ENCODE data around the gene ADAMTS16.

The ADAMTS16 gene

GRCh38 chr5:5266297-5266696, 126.2 kb downstream of the ADAMTS16 start:
- H3K4me3 ChIP-seq (ENCODE audit: low read depth, low read length): no peak overlapping the region
- no peak for TF ChIP-seq CTCF (IDR thresholded peaks at IDR 0.05; ENCODE audit: borderline replicate concordance, insufficient read depth, low read depth, low read length)

- no peak for TF ChIP-seq CTCF (IDR thresholded peaks at IDR 0.05; ENCODE audit: borderline replicate concordance, insufficient read depth, low read depth, low read length)
Observed at GRCh38 chr5:5270161-5270560, 130.0 kb downstream of the ADAMTS16 start.

GRCh38 chr5:5270958-5271785, 131.0 kb downstream of the ADAMTS16 start:
- no peak overlapping the region for H3K4me3 ChIP-seq (ENCODE audit: low read depth, low read length)
- no peak for TF ChIP-seq CTCF (IDR thresholded peaks at IDR 0.05; ENCODE audit: borderline replicate concordance, insufficient read depth, low read depth, low read length)

More at GRCh38 chr5:5270161-5270560, 130.0 kb downstream of the ADAMTS16 start:
- no peak overlapping the region for H3K4me3 ChIP-seq (ENCODE audit: low read depth, low read length)

- H3K4me3 ChIP-seq (ENCODE audit: low read depth, low read length): no peak overlapping the region
- TF ChIP-seq CTCF (IDR thresholded peaks at IDR 0.05; ENCODE audit: borderline replicate concordance, insufficient read depth, low read depth, low read length): no peak
Observed at GRCh38 chr5:5271786-5272321, 131.7 kb downstream of the ADAMTS16 start.

GRCh38 chr5:5273398-5273797, 133.3 kb downstream of the ADAMTS16 start:
- no peak overlapping the region for H3K4me3 ChIP-seq (ENCODE audit: low read depth, low read length)
- TF ChIP-seq CTCF (IDR thresholded peaks at IDR 0.05; ENCODE audit: borderline replicate concordance, insufficient read depth, low read depth, low read length): no peak

GRCh38 chr5:5273976-5274375, 133.8 kb downstream of the ADAMTS16 start:
- no peak overlapping the region for H3K4me3 ChIP-seq (ENCODE audit: low read depth, low read length)
- no peak for TF ChIP-seq CTCF (IDR thresholded peaks at IDR 0.05; ENCODE audit: borderline replicate concordance, insufficient read depth, low read depth, low read length)

GRCh38 chr5:5275211-5275610, 135.1 kb downstream of the ADAMTS16 start:
- no peak overlapping the region for H3K4me3 ChIP-seq (ENCODE audit: low read depth, low read length)
- TF ChIP-seq CTCF (IDR thresholded peaks at IDR 0.05; ENCODE audit: borderline replicate concordance, insufficient read depth, low read depth, low read length): no peak

Measured in GM12875 (cell line).